GM12873 (cell line): ENCODE results near the gene XYLT1.

ENCODE experiments used
- TF ChIP-seq, protein P1 (sequence below): IDR thresholded peaks from 2 replicates; pipeline ENCODE4 v1.5.1; 2012; ENCODE audit warnings: low read depth, mild to moderate bottlenecking, moderate library complexity, low read length, control low read depth; ENCODE audit not compliant: insufficient read depth; ENCODE audit errors: missing control alignments

The XYLT1 gene

DNA sequence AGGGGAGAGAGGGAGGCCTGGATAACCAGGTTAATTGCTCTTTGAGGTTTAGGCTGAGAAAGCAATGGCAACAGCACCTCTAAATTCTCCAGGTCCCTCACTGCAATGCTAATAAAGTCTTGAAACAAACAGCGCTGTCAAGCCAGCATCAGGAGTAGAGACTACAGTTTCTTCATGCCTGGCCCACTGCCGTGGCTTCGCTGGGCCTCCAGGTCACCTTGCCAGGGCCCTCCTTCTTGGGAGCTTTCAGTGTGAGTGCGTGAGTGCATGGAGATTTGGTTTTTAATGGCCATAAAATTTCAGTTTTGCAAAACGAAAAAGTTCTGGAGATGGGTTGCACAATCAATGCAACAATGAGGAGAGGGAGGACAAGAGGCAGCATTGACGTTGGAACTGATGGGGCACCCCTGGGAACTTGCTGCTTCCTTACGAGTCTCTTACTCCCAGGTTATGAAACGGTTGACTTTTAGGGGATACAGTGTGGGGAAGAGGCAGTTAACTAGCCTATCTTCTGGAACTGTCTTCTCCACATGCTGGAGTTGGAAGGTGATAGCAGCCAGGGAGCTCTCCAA is 229.4 kb downstream of the XYLT1 start:
- TF ChIP-seq, protein P1, sequence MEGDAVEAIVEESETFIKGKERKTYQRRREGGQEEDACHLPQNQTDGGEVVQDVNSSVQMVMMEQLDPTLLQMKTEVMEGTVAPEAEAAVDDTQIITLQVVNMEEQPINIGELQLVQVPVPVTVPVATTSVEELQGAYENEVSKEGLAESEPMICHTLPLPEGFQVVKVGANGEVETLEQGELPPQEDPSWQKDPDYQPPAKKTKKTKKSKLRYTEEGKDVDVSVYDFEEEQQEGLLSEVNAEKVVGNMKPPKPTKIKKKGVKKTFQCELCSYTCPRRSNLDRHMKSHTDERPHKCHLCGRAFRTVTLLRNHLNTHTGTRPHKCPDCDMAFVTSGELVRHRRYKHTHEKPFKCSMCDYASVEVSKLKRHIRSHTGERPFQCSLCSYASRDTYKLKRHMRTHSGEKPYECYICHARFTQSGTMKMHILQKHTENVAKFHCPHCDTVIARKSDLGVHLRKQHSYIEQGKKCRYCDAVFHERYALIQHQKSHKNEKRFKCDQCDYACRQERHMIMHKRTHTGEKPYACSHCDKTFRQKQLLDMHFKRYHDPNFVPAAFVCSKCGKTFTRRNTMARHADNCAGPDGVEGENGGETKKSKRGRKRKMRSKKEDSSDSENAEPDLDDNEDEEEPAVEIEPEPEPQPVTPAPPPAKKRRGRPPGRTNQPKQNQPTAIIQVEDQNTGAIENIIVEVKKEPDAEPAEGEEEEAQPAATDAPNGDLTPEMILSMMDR: no peak

DNA sequence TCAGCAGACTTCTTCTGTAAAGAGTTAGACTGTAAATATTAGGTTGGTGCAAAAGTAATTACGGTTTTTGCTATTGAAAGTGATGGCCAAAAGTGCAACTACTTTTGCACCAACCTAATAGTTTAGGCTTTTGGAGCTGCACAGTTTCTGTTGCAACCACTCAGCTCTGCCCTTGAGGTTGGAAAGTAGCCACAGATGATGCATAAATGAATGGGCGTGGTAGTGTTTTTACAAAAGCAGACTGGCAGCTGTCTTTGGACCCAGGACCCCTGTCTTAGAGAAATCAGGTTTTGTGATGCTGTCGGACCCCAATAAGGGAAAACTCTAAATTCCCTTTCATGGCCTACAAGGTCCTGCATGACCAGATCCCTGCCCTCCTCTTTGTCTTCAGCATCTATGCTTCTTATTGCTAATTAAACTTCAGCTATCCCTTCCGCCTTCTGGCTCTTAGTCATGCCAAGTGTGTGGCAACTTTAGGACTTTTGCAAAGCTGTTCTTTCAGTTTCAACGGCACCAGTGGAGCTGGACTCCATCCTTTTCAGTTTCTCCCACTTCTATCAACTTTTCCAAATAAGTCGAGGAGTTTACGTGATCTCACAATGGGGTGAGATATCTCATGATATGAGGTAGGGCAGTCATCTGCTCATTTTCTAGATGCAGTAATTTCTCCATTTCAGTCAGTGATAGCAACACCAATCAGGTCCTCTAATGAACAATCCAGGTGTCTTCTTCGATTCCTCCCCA is 232.3 kb downstream of the XYLT1 start:
- TF ChIP-seq, protein P1: no peak

DNA sequence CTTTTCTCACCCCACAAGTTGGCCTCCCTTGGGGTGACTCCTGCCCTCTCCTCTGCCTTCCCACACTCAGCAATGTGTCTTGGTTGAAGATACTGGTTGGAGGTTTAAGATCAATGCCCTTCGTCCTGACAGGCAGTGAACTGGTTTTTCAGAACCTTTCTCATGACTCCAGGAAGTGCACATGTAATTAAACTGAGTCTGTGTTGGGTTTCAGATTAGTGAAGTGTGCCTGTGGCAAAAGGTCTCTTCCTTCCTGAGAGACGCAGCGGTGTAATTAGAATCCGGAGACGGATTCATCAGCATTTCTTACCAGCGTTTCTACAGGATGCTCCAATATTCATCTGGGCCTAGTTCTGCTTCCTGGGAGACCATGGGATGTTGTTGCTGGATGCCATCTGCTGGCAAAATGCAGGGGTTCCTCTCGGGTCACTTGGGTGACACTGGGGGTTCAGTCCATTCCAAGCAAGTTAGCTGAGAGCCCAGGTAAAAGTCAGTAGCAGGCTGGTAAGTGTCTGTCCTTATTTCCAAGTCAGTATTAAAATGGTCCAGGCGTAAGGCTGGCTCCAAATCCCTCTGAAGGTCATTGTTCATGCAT is 233.3 kb downstream of the XYLT1 start:
- TF ChIP-seq, protein P1: peak; percentile 21

DNA sequence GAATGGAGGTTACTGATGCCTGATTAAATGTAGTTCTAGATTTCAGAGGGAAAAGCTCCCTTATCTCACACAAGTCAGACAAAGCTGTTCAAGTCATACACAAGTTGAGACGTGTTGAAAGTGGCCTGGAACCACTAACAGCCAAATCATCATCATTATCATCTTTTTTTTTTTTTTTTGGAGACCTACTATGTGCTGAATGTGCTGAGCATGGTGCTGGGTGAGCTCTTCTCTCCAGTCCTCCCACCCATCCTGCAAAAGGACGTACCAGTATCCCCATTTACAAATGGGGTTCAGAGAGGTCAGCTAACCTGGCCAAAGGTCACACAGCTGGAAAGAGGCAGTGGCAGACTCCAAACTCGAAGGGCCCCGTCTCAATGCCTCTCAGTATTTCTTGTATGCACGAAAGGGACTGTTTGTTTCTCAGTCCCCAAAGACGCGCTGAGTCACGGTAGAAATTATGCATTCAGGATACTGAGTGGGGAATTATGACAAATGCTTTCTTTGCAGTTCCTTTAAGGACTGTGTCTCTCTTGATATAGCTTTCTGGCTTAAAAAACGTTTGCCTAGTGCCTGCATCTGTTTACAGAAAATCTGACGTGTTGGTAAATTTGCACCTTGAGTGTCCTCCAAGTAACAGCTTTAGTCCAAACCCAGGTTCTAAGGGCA is 235.5 kb downstream of the XYLT1 start:
- TF ChIP-seq, protein P1: no peak

DNA sequence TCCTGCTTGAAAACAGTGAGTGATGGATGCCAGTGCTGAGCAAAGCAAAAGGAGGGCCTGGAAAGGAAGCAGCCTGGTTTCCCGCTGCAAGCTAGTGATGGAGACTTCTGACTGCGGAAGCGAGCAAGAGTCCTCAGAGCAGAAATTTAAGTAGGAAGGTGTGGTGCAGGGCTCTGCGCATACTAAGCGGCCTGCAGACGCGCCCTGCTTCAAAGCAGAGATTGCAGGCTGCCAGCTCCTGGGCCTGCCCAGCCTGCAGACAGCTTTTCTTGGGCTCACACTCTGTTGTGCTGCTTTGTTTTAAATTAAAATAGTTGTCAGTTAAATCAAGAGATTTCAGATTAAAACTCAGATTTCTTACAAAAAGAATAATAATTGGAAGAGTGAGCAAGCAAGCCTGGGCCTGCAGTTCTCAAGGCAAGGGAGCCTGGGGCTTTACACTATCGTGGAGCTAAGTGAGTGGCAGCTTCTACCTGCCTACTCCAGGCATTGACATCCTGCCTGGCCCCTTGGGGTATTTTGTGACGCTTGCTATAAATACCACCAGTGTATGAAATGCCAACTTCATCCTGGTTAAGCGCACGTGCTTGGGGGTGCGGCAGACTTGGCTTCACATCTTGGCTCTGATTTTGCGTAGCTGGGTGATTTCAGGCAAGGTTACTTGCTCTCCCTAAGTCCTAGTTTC is 237.3 kb downstream of the XYLT1 start:
- TF ChIP-seq, protein P1: no peak

DNA sequence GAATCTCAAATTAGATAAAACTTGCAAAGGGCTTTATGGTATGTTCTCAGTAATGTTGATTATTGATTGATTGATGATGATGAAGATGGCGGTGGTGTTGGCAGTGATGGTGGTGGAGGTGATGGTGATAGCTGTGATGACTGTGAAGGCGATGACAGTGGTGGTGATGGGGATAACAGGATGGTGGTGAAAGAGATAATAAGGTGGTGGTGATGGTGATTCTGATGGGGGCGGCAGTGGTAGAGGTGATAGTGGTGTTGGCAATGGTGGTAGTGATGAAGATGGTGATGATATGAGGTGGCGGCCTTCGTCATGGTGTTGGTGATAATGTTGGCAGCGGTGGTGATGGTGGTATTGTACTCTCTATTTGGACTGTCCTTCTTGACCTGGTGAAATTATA is 238.3 kb downstream of the XYLT1 start:
- TF ChIP-seq, protein P1: no peak

DNA sequence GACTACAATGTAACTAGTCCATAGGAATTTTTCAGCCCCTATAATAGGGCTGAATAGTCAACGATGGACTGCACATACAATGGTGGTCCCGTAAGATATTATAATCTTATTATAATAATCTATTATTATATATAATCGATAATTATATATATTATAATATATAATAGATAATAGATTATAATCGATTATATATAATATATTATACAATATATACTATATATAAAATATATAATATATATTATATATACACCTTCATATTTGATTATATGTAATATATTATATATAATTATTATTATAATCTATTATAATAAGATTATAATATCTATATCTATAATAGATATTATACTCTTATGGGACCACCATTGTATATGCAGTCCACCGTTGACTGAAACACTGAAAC is 238.8 kb downstream of the XYLT1 start:
- TF ChIP-seq, protein P1: no peak
